ENCODE measurements around the gene TTC7B.

The TTC7B gene

GRCh38 chr14:90556666-90557450 is 259.4 kb downstream of the TTC7B start:
- Histone ChIP-seq H3K4me1 (ENCODE audit: insufficient read depth, low read length) (no peaks in the 10 kb centered on the region), H3K27ac (ENCODE audit: low read length) (no peak overlapping the region), H4K20me1 (ENCODE audit: insufficient read depth, low read length) (no peaks in the 10 kb centered on the region), H3K9ac (ENCODE audit: low read depth, low read length) (no peak overlapping the region), H3K9me3 (ENCODE audit: insufficient read depth, low read length, severe bottlenecking) (no peaks in the 10 kb centered on the region), H3K4me2 (ENCODE audit: insufficient read depth, low read length) (no peak overlapping the region), H2AFZ (ENCODE audit: low read depth, low read length) (no peak overlapping the region), H3K36me3 (ENCODE audit: insufficient read depth, low read length) (no peaks in the 10 kb centered on the region), H3K27me3 (ENCODE audit: insufficient read depth, low read length, poor library complexity) (no peaks in the 10 kb centered on the region), H3K79me2 (ENCODE audit: insufficient read depth, low read length) (no peaks in the 10 kb centered on the region), H3K4me3 (ENCODE audit: low read depth in 1 of 2, low read length in 2 of 2) (no peak overlapping the region)
- no peak for DNase-seq
- ATAC-seq (ENCODE audit: insufficient read depth, low read depth), result no peak
- TF ChIP-seq CTCF (IDR thresholded peaks at IDR 0.05; ENCODE audit: borderline replicate concordance, extremely low read depth, low read length, poor library complexity, severe bottlenecking) (no peak), EZH2 (IDR thresholded peaks at IDR 0.05; ENCODE audit: borderline replicate concordance, low read depth, low read length, severe bottlenecking) (no peak)

- Histone ChIP-seq H4K20me1 (ENCODE audit: insufficient read depth, low read length) (no peaks in the 10 kb centered on the region), H3K27ac (ENCODE audit: low read length) (no peak overlapping the region), H3K36me3 (ENCODE audit: insufficient read depth, low read length) (no peaks in the 10 kb centered on the region), H3K4me1 (ENCODE audit: insufficient read depth, low read length) (no peaks in the 10 kb centered on the region), H3K4me2 (ENCODE audit: insufficient read depth, low read length) (no peak overlapping the region), H2AFZ (ENCODE audit: low read depth, low read length) (no peak overlapping the region), H3K4me3 (ENCODE audit: low read depth in 1 of 2, low read length in 2 of 2) (no peak overlapping the region), H3K9me3 (ENCODE audit: insufficient read depth, low read length, severe bottlenecking) (no peaks in the 10 kb centered on the region), H3K27me3 (ENCODE audit: insufficient read depth, low read length, poor library complexity) (no peaks in the 10 kb centered on the region), H3K79me2 (ENCODE audit: insufficient read depth, low read length) (no peaks in the 10 kb centered on the region), H3K9ac (ENCODE audit: low read depth, low read length) (no peak overlapping the region)
- DNase-seq (no peak), ATAC-seq (ENCODE audit: insufficient read depth, low read depth) (no peak)
- TF ChIP-seq EZH2 (IDR thresholded peaks at IDR 0.05; ENCODE audit: borderline replicate concordance, low read depth, low read length, severe bottlenecking) (no peak), CTCF (IDR thresholded peaks at IDR 0.05; ENCODE audit: borderline replicate concordance, extremely low read depth, low read length, poor library complexity, severe bottlenecking) (no peak)
Observed at GRCh38 chr14:90556012-90556477, 260.2 kb downstream of the TTC7B start.

- H3K4me3 ChIP-seq (ENCODE audit: low read depth in 1 of 2, low read length in 2 of 2), result no peak overlapping the region
- H3K9ac ChIP-seq (ENCODE audit: low read depth, low read length), result no peak overlapping the region
- no peaks in the 10 kb centered on the region for H3K27me3 ChIP-seq (ENCODE audit: insufficient read depth, low read length, poor library complexity)
- no peaks in the 10 kb centered on the region for H3K36me3 ChIP-seq (ENCODE audit: insufficient read depth, low read length)
- TF ChIP-seq CTCF (IDR thresholded peaks at IDR 0.05; ENCODE audit: borderline replicate concordance, extremely low read depth, low read length, poor library complexity, severe bottlenecking) (no peak), EZH2 (IDR thresholded peaks at IDR 0.05; ENCODE audit: borderline replicate concordance, low read depth, low read length, severe bottlenecking) (no peak)
- no peaks in the 10 kb centered on the region for H3K9me3 ChIP-seq (ENCODE audit: insufficient read depth, low read length, severe bottlenecking)
- H3K27ac ChIP-seq (ENCODE audit: low read length), result no peak overlapping the region
- no peaks in the 10 kb centered on the region for H4K20me1 ChIP-seq (ENCODE audit: insufficient read depth, low read length)
- H3K4me2 ChIP-seq (ENCODE audit: insufficient read depth, low read length), result no peak overlapping the region
- DNase-seq (no peak), ATAC-seq (ENCODE audit: insufficient read depth, low read depth) (no peak)
- H2AFZ ChIP-seq (ENCODE audit: low read depth, low read length), result no peak overlapping the region
- H3K4me1 ChIP-seq (ENCODE audit: insufficient read depth, low read length), result no peaks in the 10 kb centered on the region
- no peaks in the 10 kb centered on the region for H3K79me2 ChIP-seq (ENCODE audit: insufficient read depth, low read length)
Observed at GRCh38 chr14:90555126-90556011, 260.9 kb downstream of the TTC7B start.
